Stimulated activated CD8-positive, alpha-beta memory T cell treated with anti-CD3 and anti-CD28 coated beads, Interleukin-7, amount 100 ng/mL, for 4 hours (primary cell): ENCODE data around the gene PRKCA.
"Not testable (repeated sequence)": the region's sequence is repeated elsewhere in the genome, so short reads cannot be mapped to it uniquely, and the experiment has no call there.

ENCODE experiments used
- DNase-seq, 2 donors: peaks; one replicate each; pipeline ENCODE4 v3.0.0-alpha.2; 2020; ENCODE audit warnings: low read depth in 2 of 2

Gene PRKCA

GRCh38 chr17:66324381-66325004 lies 22.1 kb downstream of the PRKCA start:
- not testable (repeated sequence) for DNase-seq

GRCh38 chr17:66326476-66327047 lies 24.1 kb downstream of the PRKCA start:
- no peak for DNase-seq

GRCh38 chr17:66330646-66331037 lies 28.2 kb downstream of the PRKCA start:
- no peak for DNase-seq

- DNase-seq, result no peak
These were observed 28.8 kb downstream of the PRKCA start for GRCh38 chr17:66331038-66331816.

GRCh38 chr17:66335797-66336196 lies 33.4 kb downstream of the PRKCA start:
- DNase-seq, result no peak

- no peak for DNase-seq
These were observed 34.9 kb downstream of the PRKCA start for GRCh38 chr17:66337268-66337667.

GRCh38 chr17:66337866-66338485 lies 35.6 kb downstream of the PRKCA start:
- DNase-seq, result no peak

GRCh38 chr17:66338937-66339336 lies 36.5 kb downstream of the PRKCA start:
- no peak for DNase-seq

GRCh38 chr17:66339561-66339960 lies 37.1 kb downstream of the PRKCA start:
- DNase-seq, result no peak

- DNase-seq, result no peak
These were observed 38.3 kb downstream of the PRKCA start for GRCh38 chr17:66340720-66341119.

GRCh38 chr17:66341462-66341861 lies 39.0 kb downstream of the PRKCA start:
- no peak for DNase-seq

GRCh38 chr17:66342263-66342662 lies 39.9 kb downstream of the PRKCA start:
- DNase-seq, result not testable (repeated sequence)

- DNase-seq, result no peak
These were observed 41.2 kb downstream of the PRKCA start for GRCh38 chr17:66343531-66344078.

GRCh38 chr17:66344473-66344872 lies 42.1 kb downstream of the PRKCA start:
- DNase-seq, result no peak

GRCh38 chr17:66345264-66345663 lies 42.9 kb downstream of the PRKCA start:
- no peak for DNase-seq

- DNase-seq, result not testable (repeated sequence)
These were observed 43.7 kb downstream of the PRKCA start for GRCh38 chr17:66345949-66346638.

GRCh38 chr17:66347661-66348514 lies 45.5 kb downstream of the PRKCA start:
- no peak for DNase-seq

- no peak for DNase-seq
These were observed 46.3 kb downstream of the PRKCA start for GRCh38 chr17:66348584-66349165.

- no peak for DNase-seq
These were observed 47.3 kb downstream of the PRKCA start for GRCh38 chr17:66349521-66350254.

- DNase-seq, result not testable (repeated sequence)
These were observed 48.2 kb downstream of the PRKCA start for GRCh38 chr17:66350576-66350975.
